HPDE6-E6E7 (cell line): ENCODE measurements around the gene TMEM131.

ENCODE experiments used
- DNase-seq: peaks from one replicate; pipeline ENCODE4 v3.0.0; 2011; ENCODE audit warnings: missing footprints; ENCODE audit errors: extremely low spot score

TMEM131 gene

GRCh38 chr2:97992836-97993825 lies 2.6 kb downstream of the TMEM131 start:
- peak; percentile 28 for DNase-seq

GRCh38 chr2:97991081-97991856 lies 4.5 kb downstream of the TMEM131 start:
- DNase-seq, result no peak

- no peak for DNase-seq
Observed at GRCh38 chr2:97988722-97989121, 7.0 kb downstream of the TMEM131 start.

GRCh38 chr2:97985998-97986397 lies 9.8 kb downstream of the TMEM131 start:
- DNase-seq, result no peak

GRCh38 chr2:97983698-97984097 lies 12.1 kb downstream of the TMEM131 start:
- no peak for DNase-seq

DNA sequence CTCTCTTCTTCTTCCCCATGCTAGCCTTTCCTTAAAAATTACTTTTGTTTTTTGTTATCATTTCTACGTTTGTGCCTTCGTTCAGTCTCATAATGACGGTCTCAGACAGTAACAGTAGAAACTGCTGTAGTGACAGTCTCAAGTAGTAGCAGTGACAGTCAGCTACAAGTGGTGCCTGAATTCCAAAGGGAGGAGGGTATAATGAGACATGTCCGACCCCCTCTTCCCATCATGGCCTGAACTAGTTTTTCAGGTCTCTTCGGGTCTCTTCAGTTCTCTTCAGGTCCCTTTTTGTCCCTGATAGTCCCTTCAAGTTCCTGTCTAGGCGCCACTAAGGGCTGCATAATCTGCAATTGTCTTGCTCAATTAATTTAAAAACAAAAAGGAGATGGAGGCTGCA lies 12.6 kb downstream of the TMEM131 start:
- DNase-seq, result no peak

- no peak for DNase-seq
Observed at GRCh38 chr2:97982621-97983020, 13.1 kb downstream of the TMEM131 start.

DNA sequence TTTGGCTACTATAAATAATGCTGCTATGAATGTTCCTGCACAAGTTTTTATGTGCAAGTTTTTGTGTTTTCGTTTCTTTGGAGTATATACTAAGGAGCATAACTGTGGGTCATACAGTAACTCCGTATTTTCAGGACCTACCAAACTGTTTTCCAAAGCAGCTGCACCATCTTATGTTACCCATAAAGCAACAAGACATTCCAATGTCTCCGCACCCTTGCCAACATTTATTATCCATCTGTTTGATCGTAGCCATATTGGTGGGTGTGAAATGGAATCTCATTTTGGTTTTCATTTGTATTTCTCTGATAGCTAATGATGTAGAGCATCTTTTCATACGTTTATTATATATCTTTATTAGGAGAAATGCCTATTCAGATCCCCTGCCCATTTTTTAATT lies 13.8 kb downstream of the TMEM131 start:
- DNase-seq, result no peak

DNA sequence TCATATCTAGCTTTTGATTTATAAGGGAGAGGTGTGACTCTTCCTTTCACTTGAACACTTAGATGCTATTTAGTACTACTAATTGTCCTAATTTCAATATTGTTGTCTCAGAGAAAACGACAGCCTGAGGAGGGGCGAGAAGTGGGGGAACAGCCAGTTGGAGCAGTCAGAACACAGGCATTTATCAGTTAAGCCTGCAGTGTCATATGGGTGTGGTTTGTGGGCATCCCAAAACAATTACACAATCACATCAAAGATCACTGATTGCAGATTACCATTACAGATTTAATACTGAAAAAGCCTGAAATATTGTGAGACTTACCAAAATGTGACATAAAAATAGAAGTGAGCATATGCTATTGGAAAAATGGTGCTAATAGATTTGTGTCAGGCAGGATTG lies 15.8 kb downstream of the TMEM131 start:
- no peak for DNase-seq

GRCh38 chr2:97974471-97974870 lies 21.3 kb downstream of the TMEM131 start:
- DNase-seq, result no peak

DNA sequence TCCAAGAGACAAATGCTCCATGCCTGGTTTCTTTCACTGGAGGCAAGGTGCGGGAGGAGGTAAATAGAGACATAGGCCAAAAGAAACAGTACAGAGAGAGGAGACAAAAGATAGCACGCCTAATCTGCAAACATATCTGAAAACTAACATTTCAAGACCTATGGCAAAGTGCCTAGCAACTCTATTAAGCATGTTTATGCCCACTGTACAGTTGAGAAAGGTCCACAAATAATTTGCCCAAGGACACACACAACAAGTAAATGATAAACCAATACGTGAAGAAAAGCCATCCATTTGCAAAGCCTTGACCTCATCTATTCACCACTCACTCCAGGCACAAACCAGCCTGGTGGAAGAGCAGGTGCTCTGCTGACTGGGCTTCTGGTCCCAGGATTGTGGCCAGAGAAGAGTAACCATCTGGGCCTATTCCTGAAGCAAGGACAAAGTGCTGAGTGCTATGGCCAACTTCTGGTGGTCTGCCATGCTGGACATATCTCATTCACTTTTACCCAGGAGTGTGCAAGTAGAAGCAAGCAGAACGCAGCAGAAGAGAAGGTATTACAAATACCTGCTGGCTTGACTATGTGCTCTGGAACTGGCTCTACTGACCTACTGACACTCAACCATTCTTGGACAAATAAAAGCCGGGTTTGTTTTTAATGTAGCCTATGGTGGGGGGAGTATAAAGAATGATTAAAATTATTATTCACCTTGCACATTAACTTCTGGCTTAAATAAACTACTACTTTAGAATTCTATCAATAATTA lies 25.3 kb downstream of the TMEM131 start:
- DNase-seq, result no peak

DNA sequence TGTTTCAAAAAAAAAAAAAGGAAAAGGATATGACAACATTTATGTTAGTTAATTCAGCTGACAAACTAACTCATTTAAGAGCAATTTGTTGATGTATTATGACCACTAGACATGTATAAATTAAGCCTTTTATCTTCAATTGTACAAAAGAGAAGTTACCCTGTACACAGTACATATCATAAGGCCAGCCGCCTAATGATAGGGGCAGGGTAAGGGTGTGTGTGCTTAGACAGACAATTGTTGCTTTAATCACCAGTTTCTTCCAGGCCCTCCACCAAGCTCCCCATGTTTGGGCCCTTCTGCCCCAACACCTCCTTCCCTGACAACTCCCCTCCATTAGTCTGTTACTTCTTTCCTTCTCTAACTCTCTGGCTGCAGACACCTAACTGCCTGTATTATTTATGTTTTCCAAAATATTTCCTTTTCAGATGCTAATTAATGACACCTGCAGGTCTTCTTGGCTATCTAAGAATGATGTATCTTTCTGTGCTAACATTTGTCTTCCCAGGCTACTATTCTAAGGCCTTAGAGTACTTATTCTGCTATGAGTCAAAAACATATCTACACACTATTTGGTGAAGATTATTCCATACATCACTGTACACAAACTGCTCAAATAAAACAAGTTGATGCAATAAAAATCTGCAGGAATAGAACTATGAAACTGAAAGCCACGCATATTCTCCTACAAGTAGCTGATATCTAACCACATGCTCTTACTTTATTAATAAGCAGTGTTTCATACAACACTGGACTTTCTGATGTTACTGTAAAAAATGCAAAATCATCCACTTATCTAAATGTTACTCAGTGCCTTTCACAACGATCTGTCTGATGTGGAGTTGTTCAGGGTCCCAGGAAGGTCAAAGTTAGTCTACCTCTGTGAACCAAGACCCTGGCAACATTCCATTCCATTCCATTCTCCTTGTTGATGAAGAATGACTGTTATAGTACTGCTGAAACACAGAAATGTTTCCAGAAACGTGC lies 26.4 kb downstream of the TMEM131 start:
- DNase-seq, result no peak

DNA sequence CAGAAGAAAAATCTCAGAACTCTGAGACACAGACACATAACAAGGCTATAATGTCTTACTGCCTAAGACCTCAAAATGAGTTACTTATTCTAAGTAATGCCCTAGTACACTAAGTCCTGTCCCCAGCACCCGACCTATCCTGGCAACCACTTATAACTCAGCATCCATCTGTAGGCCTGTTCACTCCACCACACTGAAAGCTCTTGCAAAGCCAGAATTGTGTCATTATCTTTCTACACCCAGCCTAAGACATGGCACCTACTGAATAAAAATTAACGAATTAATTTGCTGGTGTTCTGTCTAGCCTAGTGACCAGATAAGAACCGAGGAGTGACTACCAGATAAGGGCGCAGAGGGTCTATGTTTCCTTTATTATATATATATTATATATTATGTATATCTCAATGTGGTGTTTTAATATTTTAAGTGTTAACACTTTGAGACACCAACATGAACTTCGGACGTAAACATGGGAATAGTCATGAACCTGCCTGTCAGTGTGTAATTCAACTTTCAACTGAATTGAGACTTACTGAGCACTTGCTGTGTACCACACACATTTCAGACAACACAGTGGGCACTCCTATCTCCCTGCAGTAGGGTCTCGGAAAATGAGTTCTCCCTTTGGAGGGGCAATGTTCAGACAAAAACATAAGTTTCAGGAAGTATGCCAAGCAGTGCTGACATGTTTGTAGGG lies 27.7 kb downstream of the TMEM131 start:
- DNase-seq, result no peak

GRCh38 chr2:97967216-97967592 lies 28.5 kb downstream of the TMEM131 start:
- no peak for DNase-seq

DNA sequence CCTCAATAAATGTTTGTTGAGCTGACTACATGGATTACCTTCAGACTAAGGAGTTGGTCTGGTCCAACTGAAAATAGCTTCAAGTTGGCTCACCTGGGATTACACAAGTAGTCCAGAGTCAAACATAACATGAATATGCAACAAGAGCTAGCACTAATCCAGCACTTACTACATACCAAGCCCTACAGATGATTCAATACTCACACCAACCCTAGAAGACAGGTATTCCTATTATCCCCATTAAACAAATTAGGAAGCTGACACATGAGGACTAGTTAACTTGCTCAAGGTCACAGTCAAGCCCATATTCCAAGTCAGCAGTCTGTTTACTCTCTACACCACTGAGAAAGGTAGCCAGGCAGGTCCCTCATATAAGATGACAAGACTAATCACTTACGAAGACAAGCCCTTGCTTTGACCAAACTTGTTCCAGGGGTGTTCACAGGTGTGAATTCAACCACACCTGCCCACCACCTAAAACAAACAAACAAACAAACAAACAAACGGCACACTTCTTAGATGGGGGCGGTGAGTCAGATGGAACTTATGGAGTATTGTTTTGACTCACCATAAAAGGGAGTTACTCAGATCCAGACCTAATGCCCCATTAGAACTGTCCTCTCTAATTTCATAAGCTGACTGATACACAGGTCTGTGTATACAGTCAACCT lies 29.1 kb downstream of the TMEM131 start:
- peak; percentile 57 for DNase-seq

DNA sequence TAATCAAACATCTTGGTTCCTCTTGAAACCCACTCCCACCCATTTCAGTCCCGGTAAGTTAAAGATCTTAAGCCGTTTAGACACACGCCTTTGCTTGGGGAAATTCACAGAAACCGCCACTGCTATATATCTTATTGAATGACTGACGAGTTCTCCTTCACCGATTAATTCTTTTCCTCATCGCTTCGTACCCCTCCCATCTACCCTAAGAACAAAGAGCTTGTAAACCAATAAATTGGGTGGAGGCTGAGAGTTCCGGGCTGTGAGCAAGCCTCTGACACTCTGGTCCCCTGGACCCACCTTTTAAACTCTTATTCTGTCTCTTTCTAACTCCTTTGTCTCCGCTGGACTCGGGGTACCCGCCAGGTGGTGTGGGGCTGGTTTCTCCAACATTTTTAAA lies 30.6 kb downstream of the TMEM131 start:
- DNase-seq, result no peak

DNA sequence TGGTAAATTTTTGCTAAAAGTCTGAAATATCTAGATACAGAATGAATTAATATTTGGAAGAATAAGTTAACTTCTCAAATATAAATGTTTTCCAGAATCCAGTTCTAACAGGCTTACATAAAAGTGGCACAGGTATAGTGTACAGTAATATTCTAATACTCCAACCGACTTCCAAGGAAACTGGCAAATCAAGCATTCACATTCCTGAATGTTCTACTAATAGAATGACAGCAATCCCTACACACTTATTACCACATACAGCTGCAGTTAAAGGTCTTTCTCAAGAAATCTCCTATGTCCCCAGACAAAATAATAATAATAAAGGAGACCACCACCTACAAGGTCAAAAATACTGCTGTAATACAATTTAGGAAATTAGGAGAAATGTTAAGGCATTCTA lies 31.9 kb downstream of the TMEM131 start:
- no peak for DNase-seq

DNA sequence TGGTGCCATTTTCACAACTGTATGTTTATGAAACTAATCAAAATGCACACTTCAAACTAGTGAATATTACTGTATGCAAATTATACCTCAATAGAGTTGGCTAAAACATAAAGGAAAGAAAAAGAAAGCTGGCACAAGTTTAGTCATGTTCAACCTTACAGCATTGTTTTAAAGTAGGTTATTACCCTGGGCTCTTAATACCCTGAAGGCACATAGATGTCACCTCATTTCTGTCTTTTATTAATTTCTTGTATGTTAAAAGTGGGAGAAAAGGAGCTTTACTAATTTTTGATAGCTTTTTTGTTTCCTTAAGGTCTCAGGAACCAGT lies 32.7 kb downstream of the TMEM131 start:
- no peak for DNase-seq

DNA sequence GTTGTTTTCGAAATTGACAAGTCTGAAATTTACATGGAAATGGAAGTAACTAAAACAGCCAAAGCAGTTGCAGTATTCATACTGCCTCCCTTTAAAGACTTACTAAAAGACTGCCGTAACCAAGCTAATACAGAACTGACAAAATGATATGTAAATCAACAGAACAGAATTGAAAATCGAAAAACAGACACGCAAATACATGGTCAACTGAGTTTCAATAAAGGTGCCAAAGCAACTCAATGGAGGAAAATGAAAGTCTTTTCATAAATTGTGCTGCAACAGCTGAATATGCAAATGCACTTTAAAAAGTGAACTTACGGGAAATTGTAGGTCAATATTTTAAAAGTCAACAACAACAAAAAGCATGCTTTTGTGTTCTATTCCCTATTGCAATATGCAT lies 34.2 kb downstream of the TMEM131 start:
- no peak for DNase-seq

DNA sequence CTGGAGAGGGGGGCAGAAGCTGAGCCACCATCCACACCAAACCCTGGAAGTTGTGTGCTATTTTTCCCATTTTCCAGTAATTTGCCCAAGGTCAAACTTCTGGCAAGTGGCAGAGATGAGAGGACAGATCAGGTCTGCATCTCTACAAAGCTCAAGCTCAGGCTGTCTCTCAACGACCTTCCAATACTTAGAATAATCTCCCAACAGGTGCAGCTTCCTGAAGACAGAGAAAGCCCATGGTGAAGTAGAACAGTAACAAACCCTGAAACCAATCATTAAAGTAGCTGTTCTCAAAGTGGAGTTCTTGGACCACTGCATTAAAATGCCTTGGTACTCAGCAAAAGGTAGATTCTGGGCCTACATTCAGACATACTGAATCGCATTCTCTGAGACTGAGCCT lies 37.6 kb downstream of the TMEM131 start:
- DNase-seq, result no peak
